Measurements from ENCODE around the gene RTN4. TPM values are rescaled to one million over a fixed set of nuclear protein-coding genes. Genes with fewer than 3 reads are reported as not detected.

The RTN4 gene
- total RNA-seq, 1 experiment from 2014 or later, result 391 TPM

DNA sequence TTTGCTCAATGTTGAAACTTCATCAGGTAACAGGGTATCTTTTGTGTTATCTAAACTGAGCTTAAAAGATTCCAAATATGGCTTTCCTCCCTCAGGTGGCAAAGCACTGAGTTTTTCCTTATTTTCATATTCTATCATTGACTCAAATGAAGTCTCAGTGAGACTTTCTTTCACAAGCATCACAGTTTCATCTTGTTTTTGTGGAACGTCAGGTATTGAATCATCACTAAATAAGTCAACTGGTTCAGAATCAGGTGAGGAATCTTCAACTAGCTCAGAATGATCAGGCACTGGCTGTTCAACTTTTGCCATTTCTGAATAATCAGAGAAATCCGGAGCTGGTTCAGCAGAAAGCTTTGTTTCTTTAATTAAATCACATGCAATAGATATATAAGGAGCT lies 24.6 kb downstream of the RTN4 start:
- intact Hi-C loops (cut with micrococcal nuclease), result no loop called here
- H3K27me3 Mint-ChIP-seq (ENCODE audit: insufficient read depth, unreplicated experiment), result no peaks in the 10 kb centered on the region
- no peak overlapping the region for H3K27ac Mint-ChIP-seq (ENCODE audit: low read depth, unreplicated experiment)
- peaks cover 5% of the 10 kb centered on the region for H3K36me3 Mint-ChIP-seq (ENCODE audit: insufficient read depth, unreplicated experiment)
- no TSS peak for BruUV-seq (replicated peaks)
- DNase-seq (ENCODE audit: unreplicated experiment), result no peak
- TF ChIP-seq, protein P1, sequence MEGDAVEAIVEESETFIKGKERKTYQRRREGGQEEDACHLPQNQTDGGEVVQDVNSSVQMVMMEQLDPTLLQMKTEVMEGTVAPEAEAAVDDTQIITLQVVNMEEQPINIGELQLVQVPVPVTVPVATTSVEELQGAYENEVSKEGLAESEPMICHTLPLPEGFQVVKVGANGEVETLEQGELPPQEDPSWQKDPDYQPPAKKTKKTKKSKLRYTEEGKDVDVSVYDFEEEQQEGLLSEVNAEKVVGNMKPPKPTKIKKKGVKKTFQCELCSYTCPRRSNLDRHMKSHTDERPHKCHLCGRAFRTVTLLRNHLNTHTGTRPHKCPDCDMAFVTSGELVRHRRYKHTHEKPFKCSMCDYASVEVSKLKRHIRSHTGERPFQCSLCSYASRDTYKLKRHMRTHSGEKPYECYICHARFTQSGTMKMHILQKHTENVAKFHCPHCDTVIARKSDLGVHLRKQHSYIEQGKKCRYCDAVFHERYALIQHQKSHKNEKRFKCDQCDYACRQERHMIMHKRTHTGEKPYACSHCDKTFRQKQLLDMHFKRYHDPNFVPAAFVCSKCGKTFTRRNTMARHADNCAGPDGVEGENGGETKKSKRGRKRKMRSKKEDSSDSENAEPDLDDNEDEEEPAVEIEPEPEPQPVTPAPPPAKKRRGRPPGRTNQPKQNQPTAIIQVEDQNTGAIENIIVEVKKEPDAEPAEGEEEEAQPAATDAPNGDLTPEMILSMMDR (IDR thresholded peaks at IDR 0.05; ENCODE audit: unreplicated experiment), result no peak
- H3K9me3 Mint-ChIP-seq (ENCODE audit: unreplicated experiment), result no peaks in the 10 kb centered on the region
- peaks cover under 1% of the 10 kb centered on the region for H3K4me1 Mint-ChIP-seq (ENCODE audit: insufficient read depth, unreplicated experiment)
- POLR2A ChIA-PET, result interaction anchor here (0.7 to 7.3 kb wide), 8 partner anchors 9 to 1255 kb away, joined by 3 to 68 read pairs (median 6); partner anchors contain the start of gene RTN4
- CTCF ChIA-PET, result interaction anchor here (0.6 to 3.2 kb wide), 12 partner anchors 9 to 190 kb away, joined by 3 to 15 read pairs (median 4); partner anchors contain the start of gene RTN4
- no peak overlapping the region for H3K4me3 Mint-ChIP-seq (ENCODE audit: unreplicated experiment)

DNA sequence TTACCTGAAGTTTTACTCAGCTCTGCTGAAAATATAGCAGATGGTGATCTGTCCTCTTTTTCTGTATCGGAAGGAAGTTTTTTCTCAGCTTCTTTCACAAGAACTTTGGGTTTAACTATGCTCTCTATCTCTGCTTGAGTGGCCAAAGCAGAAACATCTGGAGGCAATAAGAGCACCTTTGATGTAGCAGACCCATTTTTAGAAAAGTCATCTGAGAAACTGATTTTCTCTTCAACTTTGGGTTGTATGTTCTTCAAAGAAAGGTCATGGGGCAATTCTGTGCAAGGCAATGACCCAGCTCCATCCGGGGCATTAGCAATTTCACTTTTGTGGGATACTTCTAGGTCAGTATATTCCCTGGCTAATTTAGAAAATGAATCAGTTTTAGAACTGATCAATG lies 25.2 kb downstream of the RTN4 start:
- Mint-ChIP-seq H3K36me3 (ENCODE audit: insufficient read depth, unreplicated experiment) (peaks cover 5% of the 10 kb centered on the region), H3K4me1 (ENCODE audit: insufficient read depth, unreplicated experiment) (no peaks in the 10 kb centered on the region), H3K27me3 (ENCODE audit: insufficient read depth, unreplicated experiment) (no peaks in the 10 kb centered on the region), H3K27ac (ENCODE audit: low read depth, unreplicated experiment) (no peak overlapping the region), H3K9me3 (ENCODE audit: unreplicated experiment) (no peaks in the 10 kb centered on the region), H3K4me3 (ENCODE audit: unreplicated experiment) (no peak overlapping the region)
- ChIA-PET CTCF (interaction anchor here (0.9 to 3.2 kb wide), 10 partner anchors 8 to 190 kb away, joined by 3 to 15 read pairs (median 5); no protein-coding TSS in a partner anchor), POLR2A (interaction anchor here (0.7 to 7.3 kb wide), 7 partner anchors 9 to 1255 kb away, joined by 3 to 68 read pairs (median 5); partner anchors contain the start of gene RTN4)
- intact Hi-C loops (cut with micrococcal nuclease), result no loop called here
- BruUV-seq (replicated peaks), result no TSS peak
- DNase-seq (ENCODE audit: unreplicated experiment), result no peak
- TF ChIP-seq, protein P1 (IDR thresholded peaks at IDR 0.05; ENCODE audit: unreplicated experiment), result no peak

DNA sequence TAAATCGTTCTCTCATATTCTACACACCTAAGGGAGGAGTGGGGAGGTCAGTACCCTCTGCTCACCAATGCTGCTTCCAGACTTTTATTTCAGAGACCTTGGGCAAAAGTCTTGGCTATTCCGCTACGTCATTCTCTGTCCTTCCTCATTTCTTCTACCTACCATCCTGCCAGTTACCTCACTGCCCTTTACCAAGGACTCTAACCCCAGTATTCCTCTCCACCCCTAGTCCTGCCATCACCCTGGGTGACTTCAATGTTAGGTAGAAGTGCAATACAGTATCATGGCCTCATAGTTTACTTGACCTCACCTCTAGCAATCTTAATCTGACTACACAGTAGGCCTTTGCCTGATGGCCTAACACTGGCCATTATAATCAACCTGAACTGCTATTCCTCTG lies 27.8 kb downstream of the RTN4 start:
- DNase-seq (ENCODE audit: unreplicated experiment), result no peak

DNA sequence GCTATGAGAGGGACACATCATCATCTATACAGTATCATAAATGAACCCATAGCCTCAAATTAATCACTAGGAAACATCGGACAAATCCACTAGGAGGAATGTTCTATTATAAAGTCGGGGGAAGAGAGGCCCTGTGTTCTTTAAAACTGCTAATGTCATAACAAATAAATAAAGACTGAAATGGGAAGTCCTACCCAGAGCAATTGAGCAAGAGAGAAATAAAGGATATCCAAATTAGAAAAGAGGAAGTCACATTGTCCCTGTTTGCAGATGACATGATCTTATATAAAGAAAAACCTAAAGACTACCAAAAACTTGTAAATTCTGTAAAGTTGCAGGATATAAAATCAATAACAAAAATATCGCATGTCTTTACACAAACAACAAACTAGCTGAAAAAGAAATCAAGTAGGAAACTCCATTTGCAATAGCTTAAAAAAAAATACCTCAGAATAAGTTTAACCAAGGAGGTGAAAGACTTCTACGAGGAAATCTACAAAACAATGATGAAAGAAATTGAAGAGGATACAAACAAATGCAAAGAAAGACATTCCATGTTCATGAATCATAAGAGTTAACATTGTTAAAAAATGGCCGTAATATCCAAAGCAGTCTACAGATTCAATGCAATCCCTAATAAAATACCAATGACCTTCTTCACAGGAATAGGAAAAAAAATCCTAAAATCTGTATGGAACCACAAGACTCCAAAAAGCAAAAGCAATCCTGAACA lies 30.6 kb downstream of the RTN4 start:
- intact Hi-C loops (cut with micrococcal nuclease), result no loop called here
- no peak overlapping the region for H3K27ac Mint-ChIP-seq (ENCODE audit: low read depth, unreplicated experiment)

More for the DNA sequence above, 27.8 kb downstream of the RTN4 start:
- no peaks in the 10 kb centered on the region for H3K27me3 Mint-ChIP-seq (ENCODE audit: insufficient read depth, unreplicated experiment)
- H3K4me1 Mint-ChIP-seq (ENCODE audit: insufficient read depth, unreplicated experiment), result peaks cover 11% of the 10 kb centered on the region
- BruUV-seq (replicated peaks), result no TSS peak
- peaks cover 7% of the 10 kb centered on the region for H3K36me3 Mint-ChIP-seq (ENCODE audit: insufficient read depth, unreplicated experiment)
- intact Hi-C loops (cut with micrococcal nuclease), result no loop called here
- TF ChIP-seq, protein P1 (IDR thresholded peaks at IDR 0.05; ENCODE audit: unreplicated experiment), result no peak
- H3K4me3 Mint-ChIP-seq (ENCODE audit: unreplicated experiment), result no peak overlapping the region
- POLR2A ChIA-PET, result interaction anchor here (16.5 kb wide), 1 partner anchor 28 kb away, joined by 289 read pairs; the partner anchor contains the start of gene RTN4
- no peak overlapping the region for H3K27ac Mint-ChIP-seq (ENCODE audit: low read depth, unreplicated experiment)
- H3K9me3 Mint-ChIP-seq (ENCODE audit: unreplicated experiment), result no peaks in the 10 kb centered on the region
- CTCF ChIA-PET, result interaction anchor here (1.9 to 16.8 kb wide), 4 partner anchors 9 to 144 kb away, joined by 4 to 169 read pairs (median 84); no protein-coding TSS in a partner anchor

More for the DNA sequence above, 30.6 kb downstream of the RTN4 start:
- ChIA-PET POLR2A (interaction anchor here (0.6 to 16.5 kb wide), 5 partner anchors 9 to 54 kb away, joined by 3 to 289 read pairs (median 4); partner anchors contain the start of gene RTN4), CTCF (interaction anchor here (0.7 to 16.8 kb wide), 7 partner anchors 12 to 527 kb away, joined by 3 to 169 read pairs (median 9); no protein-coding TSS in a partner anchor)
- H3K4me1 Mint-ChIP-seq (ENCODE audit: insufficient read depth, unreplicated experiment), result peaks cover 24% of the 10 kb centered on the region
- no peak for DNase-seq (ENCODE audit: unreplicated experiment)
- BruUV-seq (replicated peaks), result no TSS peak
- TF ChIP-seq, protein P1 (IDR thresholded peaks at IDR 0.05; ENCODE audit: unreplicated experiment), result no peak
- no peak overlapping the region for H3K4me3 Mint-ChIP-seq (ENCODE audit: unreplicated experiment)
- H3K36me3 Mint-ChIP-seq (ENCODE audit: insufficient read depth, unreplicated experiment), result peaks cover 7% of the 10 kb centered on the region
- H3K27me3 Mint-ChIP-seq (ENCODE audit: insufficient read depth, unreplicated experiment), result no peaks in the 10 kb centered on the region
- no peaks in the 10 kb centered on the region for H3K9me3 Mint-ChIP-seq (ENCODE audit: unreplicated experiment)

Measured in MCF 10A (cell line).